T-cell (primary cell): Measurements from ENCODE around the gene KIF1A. TPM values are rescaled to one million over a fixed set of nuclear protein-coding genes. Genes with fewer than 3 reads are reported as not detected.

Source experiments
- ATAC-seq, 4 experiments: fragments of 200-7000 bp in 3 of 4; fragments of 150-1000 bp in 1 of 4; cut with Tn5 transposase; replicated peaks in 1 of 4; 1 replicate in 3 of 4; 2 replicates in 1 of 4; pipeline ENCODE4 v1.10.0; 2021; ENCODE audit warnings: moderate library complexity in 3 of 4, mild to moderate bottlenecking in 2 of 4, moderate number of reproducible peaks in 1 of 4
- CTCF ChIA-PET, 2 donors: fragments of 300-600 bp; sonication (Branson Sonifier 250); formaldehyde crosslinking; loops; one replicate each; lab custom pipeline; 2022; ENCODE audit warnings: antibody characterized with exemption in 2 of 2; lab: Charles Lee
- POLR2A ChIA-PET, 2 donors: fragments of 300-600 bp; sonication (Branson Sonifier 250); formaldehyde crosslinking; loops; one replicate each; lab custom pipeline; 2022; ENCODE audit warnings: antibody characterized with exemption in 2 of 2; lab: Charles Lee
- DNase-seq, 35 experiments: peaks; one replicate each; pipeline versions ENCODE4 v3.0.0 to v3.0.0-alpha.2; 2013 to 2023
- H3K27ac ChIP-seq: one replicate; pipeline ENCODE4 v1.5.1; 2013; ENCODE audit warnings: low read length
- H3K27me3 ChIP-seq, 2 experiments: replicated peaks in 1 of 2; 1 replicate in 1 of 2; 2 replicates in 1 of 2; pipeline versions ENCODE4 v1.6.1 to v1.7.0; 2013; ENCODE audit warnings: low read length in 1 of 2, mixed read lengths in 1 of 2; ENCODE audit not compliant: control insufficient read depth in 2 of 2, insufficient read depth in 2 of 2; ENCODE audit errors: extremely low read depth in 1 of 2
- H3K36me3 ChIP-seq, 2 donors: 1 replicate in 1 of 2; 2 replicates in 1 of 2; pipeline versions ENCODE4 v1.6.1 to v1.7.0; 2013; ENCODE audit warnings: low read length in 1 of 2; ENCODE audit not compliant: control insufficient read depth in 2 of 2, insufficient read depth in 1 of 2; ENCODE audit errors: extremely low read depth in 1 of 2
- H3K4me1 ChIP-seq, 2 experiments: 1 replicate in 1 of 2; 2 replicates in 1 of 2; pipeline versions ENCODE4 v1.6.1 to v1.7.0; 2013; ENCODE audit warnings: low read length in 2 of 2, mixed read lengths in 1 of 2; ENCODE audit not compliant: insufficient read depth in 2 of 2, control insufficient read depth in 1 of 2; ENCODE audit errors: extremely low read depth in 1 of 2
- H3K4me3 ChIP-seq, 2 donors: 1 replicate in 1 of 2; 2 replicates in 1 of 2; pipeline versions ENCODE4 v1.5.1 to v1.7.0; 2013; ENCODE audit warnings: mild to moderate bottlenecking in 2 of 2, low read length in 1 of 2, moderate library complexity in 1 of 2; ENCODE audit not compliant: control insufficient read depth in 1 of 2; ENCODE audit errors: extremely low read depth in 1 of 2
- H3K9me3 ChIP-seq: 2 replicates; pipeline ENCODE4 v1.7.0; 2013
- H3K27ac Mint-ChIP-seq, 2 donors: one replicate each; pipeline ENCODE4 v1.8.0; 2020 to 2021; ENCODE audit warnings: mild to moderate bottlenecking in 2 of 2, mixed read lengths in 2 of 2
- H3K27me3 Mint-ChIP-seq, 2 donors: one replicate each; pipeline ENCODE4 v1.8.0; 2021 to 2022; ENCODE audit warnings: mixed read lengths in 2 of 2
- H3K36me3 Mint-ChIP-seq: one replicate; pipeline ENCODE4 v1.8.0; 2021; ENCODE audit warnings: mixed read lengths
- H3K4me1 Mint-ChIP-seq, 3 donors: one replicate each; pipeline ENCODE4 v1.8.0; 2020 to 2022; ENCODE audit warnings: mixed read lengths in 3 of 3, mild to moderate bottlenecking in 1 of 3
- H3K4me3 Mint-ChIP-seq, 3 donors: one replicate each; pipeline ENCODE4 v1.8.0; 2020 to 2022; ENCODE audit warnings: mild to moderate bottlenecking in 3 of 3, mixed read lengths in 3 of 3, moderate library complexity in 3 of 3
- H3K9me3 Mint-ChIP-seq, 3 donors: one replicate each; pipeline ENCODE4 v1.8.0; 2020 to 2022; ENCODE audit warnings: mixed read lengths in 3 of 3
- WGBS: methylation state at CpG from one replicate; pipeline ENCODE4 v1.1.5; 2013; ENCODE audit warnings: missing lambda C conversion rate; ENCODE audit not compliant: insufficient coverage; 5-methylcytosine and 5-hydroxymethylcytosine counted together
- total RNA-seq, 35 experiments: library from RNA in 6 of 35; stranded (reverse) in 6 of 35; fragments of 120-200 nt in 1 of 35; gene quantifications; one replicate each; pipeline versions ENCODE4 v1.2.1 to v1.2.4 and lab custom pipeline; 2013 to 2026

KIF1A gene
- total RNA-seq, 5 donors from 2014 or later (not counting 1 experiment from before 2014, with no cell fraction given), result 0.43 to 0.58 (median 0.51) TPM; not detected in 2

- H3K36me3 Mint-ChIP-seq, result no peaks in the 10 kb centered on the region
- Histone ChIP-seq H3K9me3 (no peaks in the 10 kb centered on the region), H3K4me3 (no peak overlapping the region), H3K4me1 (no peaks in the 10 kb centered on the region), H3K27ac (no peak overlapping the region), H3K27me3 (peaks cover 0 to 17% of the 10 kb centered on the region in 2 experiments), H3K36me3 (no peaks in the 10 kb centered on the region)
- no peaks in the 10 kb centered on the region for H3K9me3 Mint-ChIP-seq
- CTCF ChIA-PET, result interaction anchor here in 1 of 2 donors (0.5 kb wide), 1 partner anchor 17 kb away, joined by 3 read pairs; no protein-coding TSS in a partner anchor
- no peak overlapping the region for H3K27ac Mint-ChIP-seq
- H3K27me3 Mint-ChIP-seq, result no peaks in the 10 kb centered on the region
- POLR2A ChIA-PET, result no interaction called here
- DNase-seq (no peak), ATAC-seq (no peak)
- H3K4me1 Mint-ChIP-seq, result no peaks in the 10 kb centered on the region
- no peak overlapping the region for H3K4me3 Mint-ChIP-seq
- 79% methylated on average over 24 of the region's 26 CpGs for WGBS
These were observed 41.6 kb downstream of the KIF1A start for GRCh38 chr2:240778426-240778825.

- no peak overlapping the region for H3K27ac Mint-ChIP-seq
- no peaks in the 10 kb centered on the region for H3K4me1 ChIP-seq
- no peak overlapping the region for H3K27ac ChIP-seq
- no peak overlapping the region for H3K4me3 Mint-ChIP-seq
- DNase-seq (no peak), ATAC-seq (no peak)
- H3K36me3 Mint-ChIP-seq, result no peaks in the 10 kb centered on the region
- CTCF ChIA-PET, result interaction anchor here in 1 of 2 donors (0.5 kb wide), 1 partner anchor 16 kb away, joined by 3 read pairs; no protein-coding TSS in a partner anchor
- no peaks in the 10 kb centered on the region for H3K4me1 Mint-ChIP-seq
- H3K36me3 ChIP-seq, result no peaks in the 10 kb centered on the region
- no peak overlapping the region for H3K4me3 ChIP-seq
- H3K27me3 Mint-ChIP-seq, result no peaks in the 10 kb centered on the region
- no peaks in the 10 kb centered on the region for H3K9me3 ChIP-seq
- POLR2A ChIA-PET, result no interaction called here
- 88% methylated on average over 49 of the region's 49 CpGs for WGBS
- no peaks in the 10 kb centered on the region for H3K9me3 Mint-ChIP-seq
- H3K27me3 ChIP-seq, result peaks cover 0 to 13% of the 10 kb centered on the region in 2 experiments
These were observed 42.4 kb downstream of the KIF1A start for GRCh38 chr2:240777456-240778212.

- POLR2A ChIA-PET, result no interaction called here
- Mint-ChIP-seq H3K4me3 (no peak overlapping the region), H3K36me3 (no peaks in the 10 kb centered on the region), H3K9me3 (no peaks in the 10 kb centered on the region), H3K4me1 (no peaks in the 10 kb centered on the region), H3K27ac (no peak overlapping the region), H3K27me3 (no peaks in the 10 kb centered on the region)
- CTCF ChIA-PET, result no interaction called here
- Histone ChIP-seq H3K27me3 (peaks cover 0 to 13% of the 10 kb centered on the region in 2 experiments), H3K4me3 (no peak overlapping the region), H3K4me1 (no peaks in the 10 kb centered on the region), H3K27ac (no peak overlapping the region), H3K36me3 (no peaks in the 10 kb centered on the region), H3K9me3 (no peaks in the 10 kb centered on the region)
- DNase-seq, result no peak
- no peak for ATAC-seq
- 81% methylated on average over 7 of the region's 8 CpGs for WGBS
These were observed 44.1 kb downstream of the KIF1A start for GRCh38 chr2:240775905-240776304.

GRCh38 chr2:240774856-240775255, 45.2 kb downstream of the KIF1A start:
- no peak overlapping the region for H3K4me3 Mint-ChIP-seq
- H3K27ac Mint-ChIP-seq, result no peak overlapping the region
- Histone ChIP-seq H3K4me3 (no peak overlapping the region), H3K9me3 (no peaks in the 10 kb centered on the region), H3K4me1 (no peaks in the 10 kb centered on the region), H3K36me3 (no peaks in the 10 kb centered on the region), H3K27ac (no peak overlapping the region), H3K27me3 (peaks cover 0 to 5% of the 10 kb centered on the region in 2 experiments)
- no peaks in the 10 kb centered on the region for H3K9me3 Mint-ChIP-seq
- no peaks in the 10 kb centered on the region for H3K27me3 Mint-ChIP-seq
- H3K4me1 Mint-ChIP-seq, result no peaks in the 10 kb centered on the region
- no peak for ATAC-seq
- POLR2A ChIA-PET, result no interaction called here
- no peaks in the 10 kb centered on the region for H3K36me3 Mint-ChIP-seq
- no peak for DNase-seq
- CTCF ChIA-PET, result no interaction called here
- WGBS, result 82% methylated on average over 3 of the region's 9 CpGs

- H3K36me3 ChIP-seq, result no peaks in the 10 kb centered on the region
- CTCF ChIA-PET, result no interaction called here
- H3K27ac Mint-ChIP-seq, result no peak overlapping the region
These were observed 50.9 kb downstream of the KIF1A start for GRCh38 chr2:240769096-240769495.

GRCh38 chr2:240768216-240768615, 51.8 kb downstream of the KIF1A start:
- Mint-ChIP-seq H3K36me3 (no peaks in the 10 kb centered on the region), H3K4me1 (no peaks in the 10 kb centered on the region), H3K4me3 (no peak overlapping the region), H3K27me3 (no peaks in the 10 kb centered on the region), H3K9me3 (no peaks in the 10 kb centered on the region), H3K27ac (no peak overlapping the region)
- no peak for DNase-seq
- Histone ChIP-seq H3K36me3 (no peaks in the 10 kb centered on the region), H3K27me3 (peaks cover 0 to 8% of the 10 kb centered on the region in 2 experiments), H3K27ac (no peak overlapping the region), H3K9me3 (no peaks in the 10 kb centered on the region), H3K4me1 (no peaks in the 10 kb centered on the region), H3K4me3 (no peak overlapping the region)
- CTCF ChIA-PET, result no interaction called here
- 94% methylated on average over 2 of the region's 7 CpGs for WGBS
- POLR2A ChIA-PET, result no interaction called here
- ATAC-seq, result no peak

More at GRCh38 chr2:240769096-240769495, 50.9 kb downstream of the KIF1A start:
- DNase-seq (no peak), ATAC-seq (no peak)
- Mint-ChIP-seq H3K4me3 (no peak overlapping the region), H3K36me3 (no peaks in the 10 kb centered on the region), H3K4me1 (no peaks in the 10 kb centered on the region), H3K27me3 (no peaks in the 10 kb centered on the region), H3K9me3 (no peaks in the 10 kb centered on the region)
- POLR2A ChIA-PET, result no interaction called here
- Histone ChIP-seq H3K9me3 (no peaks in the 10 kb centered on the region), H3K4me3 (no peak overlapping the region), H3K4me1 (no peaks in the 10 kb centered on the region), H3K27me3 (peaks cover 0 to 5% of the 10 kb centered on the region in 2 experiments), H3K27ac (no peak overlapping the region)
- 93% methylated on average over 6 of the region's 7 CpGs for WGBS
